AG10803 (cell line): Measurements from ENCODE around the gene NOL4L.
"Not testable (repeated sequence)": the region's sequence is repeated elsewhere in the genome, so short reads cannot be mapped to it uniquely, and the experiment has no call there.

Source experiments
- DNase-seq: peaks from one replicate; pipeline ENCODE4 v3.0.0; 2010; ENCODE audit warnings: low read depth
- H3K4me3 ChIP-seq: 2 replicates; pipeline ENCODE4 v1.5.1; 2011; ENCODE audit warnings: mild to moderate bottlenecking, low read length, control low read depth
- TF ChIP-seq, protein P1 (sequence below): conservative IDR thresholded peaks from 2 replicates; pipeline ENCODE4 v1.5.1; 2011; ENCODE audit warnings: mild to moderate bottlenecking, low read length, control low read depth, inconsistent platforms

The NOL4L gene

GRCh38 chr20:32596681-32597252 is 11.6 kb upstream of the NOL4L start:
- DNase-seq, result no peak
- TF ChIP-seq, protein P1, sequence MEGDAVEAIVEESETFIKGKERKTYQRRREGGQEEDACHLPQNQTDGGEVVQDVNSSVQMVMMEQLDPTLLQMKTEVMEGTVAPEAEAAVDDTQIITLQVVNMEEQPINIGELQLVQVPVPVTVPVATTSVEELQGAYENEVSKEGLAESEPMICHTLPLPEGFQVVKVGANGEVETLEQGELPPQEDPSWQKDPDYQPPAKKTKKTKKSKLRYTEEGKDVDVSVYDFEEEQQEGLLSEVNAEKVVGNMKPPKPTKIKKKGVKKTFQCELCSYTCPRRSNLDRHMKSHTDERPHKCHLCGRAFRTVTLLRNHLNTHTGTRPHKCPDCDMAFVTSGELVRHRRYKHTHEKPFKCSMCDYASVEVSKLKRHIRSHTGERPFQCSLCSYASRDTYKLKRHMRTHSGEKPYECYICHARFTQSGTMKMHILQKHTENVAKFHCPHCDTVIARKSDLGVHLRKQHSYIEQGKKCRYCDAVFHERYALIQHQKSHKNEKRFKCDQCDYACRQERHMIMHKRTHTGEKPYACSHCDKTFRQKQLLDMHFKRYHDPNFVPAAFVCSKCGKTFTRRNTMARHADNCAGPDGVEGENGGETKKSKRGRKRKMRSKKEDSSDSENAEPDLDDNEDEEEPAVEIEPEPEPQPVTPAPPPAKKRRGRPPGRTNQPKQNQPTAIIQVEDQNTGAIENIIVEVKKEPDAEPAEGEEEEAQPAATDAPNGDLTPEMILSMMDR, result no peak
- H3K4me3 ChIP-seq, result no peak overlapping the region

DNA sequence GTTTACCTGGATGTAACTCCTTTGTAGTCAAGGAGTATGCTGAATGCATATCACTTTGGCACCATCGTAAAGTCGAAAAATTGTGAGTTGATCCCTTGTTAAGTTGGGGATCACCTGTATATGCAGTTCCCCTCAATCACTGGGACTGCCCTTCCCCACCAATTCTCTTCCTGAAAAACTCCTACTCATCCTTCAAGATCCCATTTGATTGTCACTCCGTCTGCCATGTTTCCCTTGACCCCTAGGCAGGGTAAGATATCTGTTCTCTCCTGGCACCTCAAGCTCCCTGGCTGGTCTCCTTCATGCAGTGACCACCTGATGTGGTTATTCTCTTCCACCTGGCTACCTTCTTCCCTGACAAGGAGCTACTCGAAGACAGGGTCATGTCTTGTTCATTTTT is 10.0 kb upstream of the NOL4L start:
- no peak for DNase-seq
- H3K4me3 ChIP-seq, result no peak overlapping the region
- TF ChIP-seq, protein P1, result no peak

- not testable (repeated sequence) for DNase-seq
Observed at GRCh38 chr20:32594669-32595068, 9.5 kb upstream of the NOL4L start.

GRCh38 chr20:32594204-32594603 is 9.1 kb upstream of the NOL4L start:
- DNase-seq, result no peak
- TF ChIP-seq, protein P1, result no peak
- no peak overlapping the region for H3K4me3 ChIP-seq

More at GRCh38 chr20:32594669-32595068, 9.5 kb upstream of the NOL4L start:
- not testable (repeated sequence) for H3K4me3 ChIP-seq

DNA sequence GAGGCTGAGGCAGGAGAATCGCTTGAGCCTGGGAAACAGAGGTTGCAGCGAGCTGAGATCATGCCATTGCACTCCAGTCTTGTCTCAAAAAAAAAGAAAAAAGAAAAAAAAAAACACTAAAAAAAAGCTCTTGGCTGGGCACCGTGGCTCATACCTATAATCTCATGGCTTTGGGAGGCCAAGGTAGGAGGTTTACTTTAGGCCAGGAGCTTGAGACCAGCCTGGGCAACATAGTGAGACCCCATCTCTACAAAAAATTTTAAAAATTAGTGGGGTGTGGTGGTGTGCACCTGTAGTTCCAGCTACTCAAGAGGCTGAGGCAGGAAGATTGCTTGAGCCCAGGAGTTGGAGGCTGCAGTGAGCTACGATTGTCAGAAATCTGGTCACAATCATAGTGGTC is 7.5 kb upstream of the NOL4L start:
- not testable (repeated sequence) for H3K4me3 ChIP-seq, DNase-seq

GRCh38 chr20:32592022-32592421 is 6.9 kb upstream of the NOL4L start:
- no peak overlapping the region for H3K4me3 ChIP-seq
- no peak for DNase-seq

DNA sequence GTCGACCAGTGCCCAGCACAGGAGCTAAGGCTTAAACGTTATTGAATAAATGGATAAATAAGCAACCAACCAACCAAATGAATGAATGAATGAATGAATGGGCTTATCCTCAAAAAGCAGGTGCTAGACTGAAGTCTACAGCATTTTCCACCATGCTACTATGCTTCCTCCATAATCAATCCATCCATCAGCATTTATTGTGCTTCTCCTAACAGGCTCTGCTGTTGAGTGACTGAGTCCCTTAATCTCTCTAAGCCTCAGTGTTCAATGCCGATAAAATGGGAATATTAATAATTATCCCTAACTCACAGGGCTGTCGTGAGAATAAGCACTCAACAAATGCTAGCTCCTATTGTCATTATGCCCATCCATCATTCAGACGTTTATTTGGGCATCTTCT is 4.6 kb upstream of the NOL4L start:
- TF ChIP-seq, protein P1, result no peak
- no peak overlapping the region for H3K4me3 ChIP-seq
- no peak for DNase-seq

More at GRCh38 chr20:32592022-32592421, 6.9 kb upstream of the NOL4L start:
- TF ChIP-seq, protein P1, result no peak

DNA sequence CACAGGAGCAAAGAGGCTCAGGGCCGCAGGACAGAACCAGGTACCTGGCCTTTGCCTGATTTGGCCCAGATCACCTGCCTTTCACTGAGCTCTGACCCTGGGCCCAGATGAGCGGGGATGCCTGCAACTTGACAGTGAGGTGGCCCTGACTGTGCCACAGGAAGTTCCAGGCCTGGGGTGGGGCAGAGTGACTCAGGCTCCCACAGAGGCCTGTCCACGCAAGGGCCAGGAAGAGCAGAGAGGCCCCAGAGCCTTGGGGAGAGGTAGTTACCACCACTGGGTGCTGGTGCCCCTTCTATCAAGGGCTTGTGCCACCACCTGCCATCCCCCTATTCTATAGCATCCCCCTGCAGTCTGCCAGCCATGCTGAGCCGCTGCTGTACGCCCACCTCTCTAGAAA is 4.1 kb upstream of the NOL4L start:
- peak; percentile 38 for DNase-seq
- no peak overlapping the region for H3K4me3 ChIP-seq
- TF ChIP-seq, protein P1, result no peak
